GM12878 (cell line): ENCODE measurements around the gene MMRN2.

ENCODE experiments used
- BHLHE40 ChIP-seq, 2 experiments: fragments of 450-650 bp in 1 of 2; IDR thresholded peaks; 2 replicates each; pipeline ENCODE4 v1.6.1; 2011 to 2017; ENCODE audit warnings: low read depth in 2 of 2, borderline replicate concordance in 1 of 2, improper control_type of control experiment in 1 of 2, low read length in 1 of 2, mild to moderate bottlenecking in 1 of 2
- CTCF ChIP-seq, 3 experiments: IDR thresholded peaks in 2 of 3; conservative IDR thresholded peaks in 1 of 3; 2 replicates each; pipeline ENCODE4 v1.5.1; 2011; ENCODE audit warnings: low read depth in 3 of 3, low read length in 3 of 3, mild to moderate bottlenecking in 3 of 3, control low read depth in 2 of 3, moderate library complexity in 2 of 3, inconsistent platforms in 1 of 3, mixed read lengths in 1 of 3; ENCODE audit not compliant: control insufficient read depth in 2 of 3, insufficient read depth in 1 of 3; ENCODE audit errors: extremely low read depth in 1 of 3
- EP300 ChIP-seq, 2 experiments: fragments of 150-350 bp in 1 of 2; IDR thresholded peaks; 2 replicates each; pipeline ENCODE4 v1.6.1; 2011 to 2012; ENCODE audit warnings: low read depth in 2 of 2, low read length in 2 of 2, borderline replicate concordance in 1 of 2, improper control_type of control experiment in 1 of 2, inconsistent platforms in 1 of 2; ENCODE audit not compliant: control insufficient read depth in 1 of 2
- HDAC2 ChIP-seq: fragments of 200-600 bp; sonication (generic); IDR thresholded peaks from 2 replicates; pipeline ENCODE4 v1.6.1; 2017
- MYC ChIP-seq: IDR thresholded peaks from 2 replicates; pipeline ENCODE4 v1.6.1; 2011; ENCODE audit warnings: mild to moderate bottlenecking, low read length, moderate library complexity, inconsistent platforms; ENCODE audit not compliant: insufficient read depth, insufficient replicate concordance, insufficient read length, severe bottlenecking
- NFYB ChIP-seq: IDR thresholded peaks from 2 replicates; pipeline ENCODE4 v1.6.1; 2011; ENCODE audit warnings: low read depth, mild to moderate bottlenecking, low read length, improper control_type of control experiment, moderate library complexity; ENCODE audit not compliant: insufficient read depth
- POLR2AphosphoS5 ChIP-seq: IDR thresholded peaks from 2 replicates; pipeline ENCODE4 v1.6.1; 2011; ENCODE audit warnings: mild to moderate bottlenecking, low read length, inconsistent platforms
- SREBF1 ChIP-seq: IDR thresholded peaks from 2 replicates; pipeline ENCODE4 v1.6.1; 2012; ENCODE audit warnings: mild to moderate bottlenecking, low read length
- SRF ChIP-seq, 2 experiments: IDR thresholded peaks; 2 replicates each; pipeline ENCODE4 v1.6.1; 2011; ENCODE audit warnings: low read depth in 2 of 2, low read length in 2 of 2, mild to moderate bottlenecking in 1 of 2, moderate library complexity in 1 of 2
- TCF7 ChIP-seq: IDR thresholded peaks from 2 replicates; pipeline ENCODE4 v1.6.1; 2014; ENCODE audit warnings: antibody characterized with exemption, borderline replicate concordance
- TF ChIP-seq, protein P1 (sequence below): fragments of 450-650 bp; IDR thresholded peaks from 2 replicates; pipeline ENCODE4 v1.6.1; 2017; ENCODE audit warnings: mild to moderate bottlenecking

DNA sequence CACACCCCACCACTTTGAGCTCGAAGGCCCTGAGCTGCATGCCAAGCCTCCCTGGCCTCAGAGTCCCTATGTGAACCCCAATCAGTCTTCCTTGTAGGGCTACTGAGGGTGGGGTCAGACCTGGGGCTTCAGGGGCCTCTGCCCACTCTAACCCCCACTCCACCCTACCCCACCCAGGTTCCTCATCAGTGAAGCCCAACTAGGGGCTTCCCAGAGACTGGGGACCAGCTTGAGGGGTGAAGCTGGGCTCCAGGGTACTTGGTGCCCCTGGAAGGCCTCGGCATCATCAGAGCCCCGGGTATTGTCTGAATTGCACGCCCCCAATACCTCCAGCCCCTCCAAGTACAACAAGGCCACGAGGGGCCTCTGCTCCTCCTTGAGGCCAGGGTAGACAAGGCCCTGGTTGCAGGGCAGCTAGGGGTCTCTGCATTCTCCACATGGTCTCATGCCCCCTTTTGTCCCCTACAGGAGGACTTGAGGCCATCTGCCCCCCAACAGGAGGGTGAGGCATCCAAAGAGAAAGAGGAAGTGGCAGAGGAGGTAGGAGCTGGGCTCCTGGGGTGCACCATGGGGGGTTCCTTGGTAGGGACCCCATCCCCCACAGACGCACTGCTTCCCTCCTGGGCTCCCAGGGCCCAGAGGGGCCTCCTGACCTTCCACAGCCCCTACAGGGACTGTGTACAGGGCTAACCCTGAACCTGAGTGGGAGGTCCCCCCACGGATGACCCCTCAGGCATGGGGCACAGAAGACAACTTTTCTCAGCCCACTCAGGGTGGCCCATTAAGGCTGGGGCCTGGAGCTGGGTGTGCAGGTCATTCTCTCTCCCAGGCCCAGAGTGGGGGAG, 4.9 kb upstream of the MMRN2 start:
- TF ChIP-seq, protein P1, sequence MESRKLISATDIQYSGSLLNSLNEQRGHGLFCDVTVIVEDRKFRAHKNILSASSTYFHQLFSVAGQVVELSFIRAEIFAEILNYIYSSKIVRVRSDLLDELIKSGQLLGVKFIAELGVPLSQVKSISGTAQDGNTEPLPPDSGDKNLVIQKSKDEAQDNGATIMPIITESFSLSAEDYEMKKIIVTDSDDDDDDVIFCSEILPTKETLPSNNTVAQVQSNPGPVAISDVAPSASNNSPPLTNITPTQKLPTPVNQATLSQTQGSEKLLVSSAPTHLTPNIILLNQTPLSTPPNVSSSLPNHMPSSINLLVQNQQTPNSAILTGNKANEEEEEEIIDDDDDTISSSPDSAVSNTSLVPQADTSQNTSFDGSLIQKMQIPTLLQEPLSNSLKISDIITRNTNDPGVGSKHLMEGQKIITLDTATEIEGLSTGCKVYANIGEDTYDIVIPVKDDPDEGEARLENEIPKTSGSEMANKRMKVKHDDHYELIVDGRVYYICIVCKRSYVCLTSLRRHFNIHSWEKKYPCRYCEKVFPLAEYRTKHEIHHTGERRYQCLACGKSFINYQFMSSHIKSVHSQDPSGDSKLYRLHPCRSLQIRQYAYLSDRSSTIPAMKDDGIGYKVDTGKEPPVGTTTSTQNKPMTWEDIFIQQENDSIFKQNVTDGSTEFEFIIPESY: no peak
- TF ChIP-seq CTCF (IDR thresholded peaks at IDR 0.05 in 2 of 3, conservative IDR thresholded peaks at IDR 0.05 in 1 of 3; ENCODE audit: control insufficient read depth in 2 of 3, extremely low read depth in 1 of 3, insufficient read depth in 1 of 3, low read depth in 3 of 3, low read length in 3 of 3): no peak
- no peak for TF ChIP-seq TCF7
- no peak for TF ChIP-seq EP300 (IDR thresholded peaks at IDR 0.05; ENCODE audit: borderline replicate concordance in 1 of 2, control insufficient read depth in 1 of 2, low read depth in 2 of 2, low read length in 2 of 2)
- no peak for TF ChIP-seq BHLHE40 (IDR thresholded peaks at IDR 0.05; ENCODE audit: borderline replicate concordance in 1 of 2, low read depth in 2 of 2, low read length in 1 of 2)
- no peak for TF ChIP-seq MYC
- no peak for TF ChIP-seq SRF (IDR thresholded peaks at IDR 0.05; ENCODE audit: low read depth in 2 of 2, low read length in 2 of 2)
- no peak for TF ChIP-seq POLR2AphosphoS5
- TF ChIP-seq NFYB: no peak
- TF ChIP-seq SREBF1: no peak
- TF ChIP-seq HDAC2: no peak
